Activated CD4-positive, alpha-beta memory T cell treated with anti-CD3 and anti-CD28 coated beads, Interleukin-2, amount 10 ng/mL, durations not matched to agents 7 days and 5 days (primary cell): ENCODE measurements around the gene SNX32. TPM values are rescaled to one million over a fixed set of nuclear protein-coding genes. Genes with fewer than 3 reads are reported as not detected.
A peak's percentile ranks its signal among the peaks of the same experiment; 100 is the strongest.
"Not testable (repeated sequence)": the region's sequence is repeated elsewhere in the genome, so short reads cannot be mapped to it uniquely, and the experiment has no call there.

Experiments used
- CTCF ChIA-PET: fragments of 350-600 bp; sonication (Branson Sonifier 250); formaldehyde crosslinking; loops from one replicate; lab custom pipeline; 2021; ENCODE audit warnings: antibody characterized with exemption, inconsistent platforms; lab: Charles Lee
- POLR2A ChIA-PET: fragments of 350-600 bp; sonication (Branson Sonifier 250); formaldehyde crosslinking; loops from one replicate; lab custom pipeline; 2021; ENCODE audit warnings: antibody characterized with exemption; lab: Charles Lee
- DNase-seq: peaks from one replicate; pipeline ENCODE4 v3.0.0-alpha.2; 2020
- H3K27ac Mint-ChIP-seq: one replicate; pipeline ENCODE4 v1.8.0; 2021; ENCODE audit warnings: mild to moderate bottlenecking, mixed read lengths
- H3K27me3 Mint-ChIP-seq: one replicate; pipeline ENCODE4 v1.8.0; 2021; ENCODE audit warnings: mixed read lengths
- H3K36me3 Mint-ChIP-seq: one replicate; pipeline ENCODE4 v1.8.0; 2021; ENCODE audit warnings: low read depth, mixed read lengths
- H3K4me1 Mint-ChIP-seq: one replicate; pipeline ENCODE4 v1.8.0; 2021; ENCODE audit warnings: mixed read lengths
- H3K4me3 Mint-ChIP-seq: one replicate; pipeline ENCODE4 v1.8.0; 2021; ENCODE audit warnings: mild to moderate bottlenecking, mixed read lengths
- H3K9me3 Mint-ChIP-seq: one replicate; pipeline ENCODE4 v1.8.0; 2021; ENCODE audit warnings: mixed read lengths
- total RNA-seq, 2 experiments: library from RNA; stranded (reverse); gene quantifications; one replicate each; pipeline ENCODE4 v1.2.3, GENCODE V29; 2021

The SNX32 gene
- total RNA-seq, 2 experiments from 2014 or later: 0.83 to 1.6 TPM

DNA sequence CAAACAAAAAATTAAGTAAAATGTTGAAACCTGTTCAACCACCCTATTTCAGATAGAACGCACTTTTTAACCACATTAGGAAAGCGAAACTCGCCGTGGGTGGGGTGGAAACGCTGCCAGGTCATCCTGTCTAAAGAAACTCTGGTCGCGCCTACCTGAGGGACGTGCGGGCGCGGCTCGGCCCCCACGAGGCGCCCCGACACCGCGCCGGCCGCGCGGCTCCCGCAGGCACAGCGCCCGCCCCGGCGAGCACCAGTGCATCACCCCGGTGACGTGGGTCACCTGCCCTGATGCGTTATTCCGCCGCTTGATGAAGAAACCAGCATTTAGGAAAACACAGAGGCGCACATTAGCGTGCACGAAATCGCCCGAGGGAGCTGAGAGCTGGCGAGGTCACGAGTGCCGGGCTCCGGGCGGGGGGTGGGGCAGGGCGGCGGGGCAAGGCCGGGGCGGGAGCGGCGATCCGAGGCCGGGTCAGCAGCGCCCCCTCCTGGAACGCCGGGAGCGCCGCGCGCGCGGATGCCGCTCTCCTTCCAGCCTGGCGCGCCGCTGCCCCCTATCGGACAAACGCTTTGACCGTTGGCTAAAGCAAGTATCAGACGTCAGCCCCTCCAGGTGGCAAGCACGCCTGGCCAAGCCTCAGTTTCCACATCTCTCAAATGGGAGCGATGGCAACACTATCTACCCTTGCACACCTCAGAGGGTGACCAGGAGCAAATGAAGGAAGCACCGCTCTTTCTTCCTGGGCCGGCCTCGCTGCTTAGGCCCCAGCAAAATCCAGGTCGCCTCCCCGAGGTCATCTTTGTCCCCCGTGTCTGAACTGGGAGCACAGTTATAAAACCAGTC, 15.7 kb upstream of the SNX32 start:
- POLR2A ChIA-PET: interaction anchor here (0.8 to 4.2 kb wide), 6 partner anchors 33 to 107 kb away, joined by 3 to 31 read pairs (median 4); partner anchors contain the start of gene AP5B1
- peak overlapping the region; percentile 65 for H3K27ac Mint-ChIP-seq

GRCh38 chr11:65821107-65821506, 12.7 kb upstream of the SNX32 start:
- ChIA-PET CTCF (interaction anchor here (9.4 kb wide), 1 partner anchor 43 kb away, joined by 126 read pairs; the partner anchor contains the start of gene AP5B1), POLR2A (interaction anchor here (1.1 kb wide), 1 partner anchor 12 kb away, joined by 3 read pairs; no protein-coding TSS in a partner anchor)
- Mint-ChIP-seq H3K36me3 (peaks cover 4% of the 10 kb centered on the region), H3K27me3 (peaks cover 5% of the 10 kb centered on the region), H3K4me3 (no peak overlapping the region), H3K27ac (no peak overlapping the region), H3K4me1 (peaks cover 17% of the 10 kb centered on the region), H3K9me3 (no peaks in the 10 kb centered on the region)
- DNase-seq: no peak

More for the DNA sequence above, 15.7 kb upstream of the SNX32 start:
- Mint-ChIP-seq H3K36me3 (peaks cover 4% of the 10 kb centered on the region), H3K9me3 (no peaks in the 10 kb centered on the region), H3K27me3 (peaks cover 17% of the 10 kb centered on the region), H3K4me3 (peak overlapping the region; percentile 74), H3K4me1 (peaks cover 17% of the 10 kb centered on the region)
- DNase-seq: peak; percentile 94
- CTCF ChIA-PET: interaction anchor here (0.8 to 9.4 kb wide), 29 partner anchors 9 to 278 kb away, joined by 3 to 126 read pairs (median 4); partner anchors contain the start of genes AP5B1, CCDC85B, KAT5 and MUS81

- DNase-seq: no peak
- Mint-ChIP-seq H3K4me1 (peaks cover 12% of the 10 kb centered on the region), H3K4me3 (no peak overlapping the region), H3K27me3 (no peaks in the 10 kb centered on the region), H3K36me3 (no peaks in the 10 kb centered on the region), H3K9me3 (no peaks in the 10 kb centered on the region), H3K27ac (no peak overlapping the region)
- POLR2A ChIA-PET: no interaction called here
- CTCF ChIA-PET: interaction anchor here (0.6 to 9.4 kb wide), 3 partner anchors 37 to 111 kb away, joined by 3 to 126 read pairs (median 4); partner anchors contain the start of genes AP5B1 and KAT5
Observed at GRCh38 chr11:65822776-65823528, 10.8 kb upstream of the SNX32 start.

DNA sequence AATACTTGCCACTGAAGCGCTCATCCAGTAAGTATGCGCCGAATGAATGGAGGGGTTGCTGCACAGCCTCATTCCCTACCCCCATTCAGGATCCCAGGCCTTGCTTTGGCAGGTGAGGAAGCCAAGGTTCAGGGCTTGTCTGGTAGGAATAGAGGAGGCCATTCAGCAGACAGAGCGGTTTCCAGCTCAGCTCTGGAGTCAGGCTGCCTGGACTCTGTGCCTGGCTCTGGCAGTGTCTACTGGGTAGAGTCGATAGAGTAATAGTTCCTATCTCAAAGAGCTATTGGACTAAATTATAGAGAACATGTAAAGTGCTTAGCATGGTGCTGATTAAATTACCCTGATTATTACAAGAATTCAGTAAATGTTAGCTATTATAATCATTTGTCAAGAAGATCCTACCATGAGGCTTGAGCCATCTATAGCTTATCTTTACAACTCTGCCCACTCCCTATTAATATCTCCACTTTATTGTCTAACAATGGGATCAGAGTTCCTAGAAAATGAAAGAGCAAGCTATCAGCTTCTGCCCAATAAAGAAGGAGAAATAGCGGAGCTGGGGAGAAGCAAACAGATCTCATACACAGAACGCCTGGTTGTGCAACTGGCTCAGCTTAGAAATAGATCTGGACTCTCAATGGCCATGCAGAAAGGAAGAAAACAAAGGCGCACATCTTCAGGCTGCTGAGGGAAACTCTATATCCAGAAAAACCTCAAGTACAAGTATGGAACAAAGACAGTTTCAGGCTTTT, 6.6 kb upstream of the SNX32 start:
- CTCF ChIA-PET: interaction anchor here (0.5 to 2.8 kb wide), 5 partner anchors 9 to 219 kb away, joined by 3 to 17 read pairs (median 4); partner anchors contain the start of gene AP5B1

GRCh38 chr11:65829459-65829858, 4.3 kb upstream of the SNX32 start:
- Mint-ChIP-seq H3K4me3 (no peak overlapping the region), H3K36me3 (peaks cover 6% of the 10 kb centered on the region), H3K27me3 (peaks cover 26% of the 10 kb centered on the region), H3K4me1 (peaks cover 31% of the 10 kb centered on the region), H3K27ac (no peak overlapping the region), H3K9me3 (no peaks in the 10 kb centered on the region)
- ChIA-PET CTCF (interaction anchor here (0.7 to 1.4 kb wide), 3 partner anchors 22 to 212 kb away, joined by 3 to 5 read pairs (median 4); no protein-coding TSS in a partner anchor), POLR2A (interaction anchor here (2.0 kb wide), 1 partner anchor 117 kb away, joined by 5 read pairs; the partner anchor contains the start of gene KAT5)
- no peak for DNase-seq

More for the DNA sequence above, 6.6 kb upstream of the SNX32 start:
- Mint-ChIP-seq H3K36me3 (no peaks in the 10 kb centered on the region), H3K4me3 (no peak overlapping the region), H3K9me3 (no peaks in the 10 kb centered on the region), H3K27me3 (peaks cover 17% of the 10 kb centered on the region), H3K27ac (no peak overlapping the region), H3K4me1 (peaks cover 25% of the 10 kb centered on the region)
- POLR2A ChIA-PET: interaction anchor here (1.0 to 1.7 kb wide), 5 partner anchors 23 to 51 kb away, joined by 3 read pairs; partner anchors contain the start of gene CFL1
- DNase-seq: no peak

DNA sequence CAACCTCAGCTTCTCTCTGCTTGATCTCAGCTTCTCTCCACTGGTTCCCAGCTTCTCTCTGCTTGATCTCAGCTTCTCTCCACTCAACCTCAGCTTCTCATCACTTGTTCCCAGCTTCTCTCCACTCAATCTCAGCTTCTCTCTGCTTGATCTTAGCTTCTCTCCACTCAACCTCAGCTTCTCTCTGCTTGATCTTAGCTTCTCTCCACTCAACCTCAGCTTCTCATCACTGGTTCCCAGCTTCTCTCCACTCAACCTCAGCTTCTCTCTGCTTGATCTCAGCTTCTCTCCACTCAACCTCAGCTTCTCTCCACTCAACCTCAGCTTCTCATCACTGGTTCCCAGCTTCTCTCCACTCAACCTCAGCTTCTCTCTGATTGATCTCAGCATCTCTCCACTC, 1.5 kb upstream of the SNX32 start:
- CTCF ChIA-PET: interaction anchor here (0.6 to 3.7 kb wide), 5 partner anchors 14 to 120 kb away, joined by 3 to 18 read pairs (median 8); partner anchors contain the start of genes AP5B1 and KAT5
- Mint-ChIP-seq H3K4me1 (peaks cover 29% of the 10 kb centered on the region), H3K27me3 (peaks cover 26% of the 10 kb centered on the region)
- not testable (repeated sequence) for H3K4me3 Mint-ChIP-seq, H3K27ac Mint-ChIP-seq, H3K36me3 Mint-ChIP-seq, DNase-seq, H3K9me3 Mint-ChIP-seq
- POLR2A ChIA-PET: interaction anchor here (0.7 to 3.8 kb wide), 8 partner anchors 11 to 150 kb away, joined by 3 to 28 read pairs (median 4); partner anchors contain the start of genes CFL1, MUS81 and RNASEH2C

- Mint-ChIP-seq H3K4me1 (peaks cover 12% of the 10 kb centered on the region), H3K27ac (no peak overlapping the region), H3K27me3 (peaks cover 26% of the 10 kb centered on the region), H3K4me3 (no peak overlapping the region), H3K9me3 (no peaks in the 10 kb centered on the region), H3K36me3 (peaks cover 6% of the 10 kb centered on the region)
- CTCF ChIA-PET: interaction anchor here (1.3 to 3.7 kb wide), 3 partner anchors 54 to 122 kb away, joined by 8 to 18 read pairs (median 14); partner anchors contain the start of genes AP5B1, FIBP and KAT5
- DNase-seq: no peak
- POLR2A ChIA-PET: interaction anchor here (0.7 to 3.8 kb wide), 8 partner anchors 17 to 168 kb away, joined by 3 to 28 read pairs (median 4); partner anchors contain the start of genes BANF1, CCDC85B, CFL1 and MUS81
Observed at GRCh38 chr11:65834202-65834601, 439 bp downstream of the SNX32 start.

DNA sequence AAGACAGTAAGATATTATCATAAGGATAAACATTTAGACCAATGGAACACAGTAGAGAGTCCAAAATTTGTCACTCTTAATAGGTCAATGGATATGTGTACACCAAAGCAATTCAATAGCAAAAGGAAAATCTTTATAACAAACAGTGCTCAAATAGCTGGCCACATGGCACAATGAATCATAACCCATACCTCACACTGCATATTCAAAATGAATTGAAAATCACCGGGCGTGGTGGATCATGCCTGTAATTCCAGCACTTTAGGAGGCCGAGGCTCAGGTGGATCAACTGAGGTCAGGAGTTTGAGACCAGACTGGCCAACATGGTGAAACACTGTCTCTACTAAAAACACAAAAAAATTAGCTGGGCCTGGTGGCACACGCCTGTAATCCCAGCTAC, 8.4 kb downstream of the SNX32 start:
- POLR2A ChIA-PET: interaction anchor here (2.9 kb wide), 1 partner anchor 10 kb away, joined by 13 read pairs; no protein-coding TSS in a partner anchor
- no peak overlapping the region for H3K27ac Mint-ChIP-seq
- DNase-seq: no peak
- no peak overlapping the region for H3K4me3 Mint-ChIP-seq
- CTCF ChIA-PET: no interaction called here
- H3K36me3 Mint-ChIP-seq: no peaks in the 10 kb centered on the region
- no peaks in the 10 kb centered on the region for H3K4me1 Mint-ChIP-seq
- H3K9me3 Mint-ChIP-seq: no peaks in the 10 kb centered on the region
- H3K27me3 Mint-ChIP-seq: no peaks in the 10 kb centered on the region

DNA sequence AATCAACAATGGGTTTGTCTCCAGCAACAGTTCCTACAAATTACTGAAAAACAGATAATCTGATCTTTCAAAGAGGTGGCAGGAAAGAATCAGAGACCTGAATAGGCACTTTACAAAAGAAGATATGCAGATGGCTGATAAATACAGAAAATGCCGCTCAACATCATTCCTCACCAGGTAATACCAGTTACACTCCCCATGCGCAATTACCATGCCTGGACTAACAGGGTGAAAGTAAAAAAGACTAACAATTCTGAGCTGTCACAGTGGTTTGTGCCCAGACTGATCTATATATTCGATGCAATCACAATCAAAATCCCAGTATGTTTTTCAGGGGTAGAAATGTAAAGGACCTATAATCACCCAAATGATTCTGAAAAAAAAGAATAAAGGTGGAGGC, 10.0 kb downstream of the SNX32 start:
- ChIA-PET CTCF (interaction anchor here (0.7 to 0.8 kb wide), 2 partner anchors 16 to 43 kb away, joined by 3 to 6 read pairs; no protein-coding TSS in a partner anchor), POLR2A (interaction anchor here (0.5 to 2.9 kb wide), 3 partner anchors 8 to 1981 kb away, joined by 3 to 13 read pairs (median 4); no protein-coding TSS in a partner anchor)
- Mint-ChIP-seq H3K27me3 (no peaks in the 10 kb centered on the region), H3K9me3 (no peaks in the 10 kb centered on the region), H3K4me1 (no peaks in the 10 kb centered on the region), H3K4me3 (no peak overlapping the region), H3K27ac (no peak overlapping the region), H3K36me3 (no peaks in the 10 kb centered on the region)
- DNase-seq: no peak

- DNase-seq: no peak
- no peaks in the 10 kb centered on the region for H3K27me3 Mint-ChIP-seq
- H3K4me1 Mint-ChIP-seq: no peaks in the 10 kb centered on the region
- no peaks in the 10 kb centered on the region for H3K9me3 Mint-ChIP-seq
- H3K36me3 Mint-ChIP-seq: no peaks in the 10 kb centered on the region
- H3K4me3 Mint-ChIP-seq: no peak overlapping the region
- ChIA-PET POLR2A (interaction anchor here (0.5 to 1.6 kb wide), 4 partner anchors 9 to 1981 kb away, joined by 3 to 4 read pairs (median 4); no protein-coding TSS in a partner anchor), CTCF (interaction anchor here (0.7 kb wide), 1 partner anchor 15 kb away, joined by 6 read pairs; no protein-coding TSS in a partner anchor)
- H3K27ac Mint-ChIP-seq: no peak overlapping the region
Observed at GRCh38 chr11:65844231-65844872, 10.6 kb downstream of the SNX32 start.

DNA sequence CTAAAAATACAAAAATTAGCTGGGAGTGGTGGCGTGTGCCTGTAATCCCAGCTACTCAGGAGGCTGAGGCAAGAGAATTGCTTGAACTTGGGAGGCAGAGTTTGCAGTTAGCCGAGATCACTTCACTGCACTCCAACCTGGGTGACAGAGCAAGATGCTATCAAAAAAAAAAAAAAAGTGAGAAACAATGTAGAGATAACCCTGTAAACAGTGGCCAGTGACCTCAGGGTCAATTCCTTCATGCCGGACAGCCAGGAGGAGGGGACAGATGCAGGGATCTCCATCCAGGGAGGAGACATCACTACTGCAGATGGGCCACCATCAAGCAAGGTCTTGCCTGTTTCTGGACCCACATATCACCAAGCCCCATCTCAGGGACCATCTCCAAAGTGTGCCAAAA, 14.0 kb downstream of the SNX32 start:
- no peak for DNase-seq
- peaks cover 5% of the 10 kb centered on the region for H3K9me3 Mint-ChIP-seq
- POLR2A ChIA-PET: interaction anchor here (1.2 to 2.3 kb wide), 2 partner anchors 10 to 12 kb away, joined by 3 to 13 read pairs; partner anchors contain the start of genes CFL1 and MUS81
- peaks cover 24% of the 10 kb centered on the region for H3K36me3 Mint-ChIP-seq
- CTCF ChIA-PET: interaction anchor here (1.0 to 1.3 kb wide), 3 partner anchors 29 to 46 kb away, joined by 4 read pairs; no protein-coding TSS in a partner anchor
- no peak overlapping the region for H3K27ac Mint-ChIP-seq
- H3K27me3 Mint-ChIP-seq: no peaks in the 10 kb centered on the region
- no peak overlapping the region for H3K4me3 Mint-ChIP-seq
- H3K4me1 Mint-ChIP-seq: peaks cover 2% of the 10 kb centered on the region
